ENCODE data around the gene SLC4A11.

The SLC4A11 gene

DNA sequence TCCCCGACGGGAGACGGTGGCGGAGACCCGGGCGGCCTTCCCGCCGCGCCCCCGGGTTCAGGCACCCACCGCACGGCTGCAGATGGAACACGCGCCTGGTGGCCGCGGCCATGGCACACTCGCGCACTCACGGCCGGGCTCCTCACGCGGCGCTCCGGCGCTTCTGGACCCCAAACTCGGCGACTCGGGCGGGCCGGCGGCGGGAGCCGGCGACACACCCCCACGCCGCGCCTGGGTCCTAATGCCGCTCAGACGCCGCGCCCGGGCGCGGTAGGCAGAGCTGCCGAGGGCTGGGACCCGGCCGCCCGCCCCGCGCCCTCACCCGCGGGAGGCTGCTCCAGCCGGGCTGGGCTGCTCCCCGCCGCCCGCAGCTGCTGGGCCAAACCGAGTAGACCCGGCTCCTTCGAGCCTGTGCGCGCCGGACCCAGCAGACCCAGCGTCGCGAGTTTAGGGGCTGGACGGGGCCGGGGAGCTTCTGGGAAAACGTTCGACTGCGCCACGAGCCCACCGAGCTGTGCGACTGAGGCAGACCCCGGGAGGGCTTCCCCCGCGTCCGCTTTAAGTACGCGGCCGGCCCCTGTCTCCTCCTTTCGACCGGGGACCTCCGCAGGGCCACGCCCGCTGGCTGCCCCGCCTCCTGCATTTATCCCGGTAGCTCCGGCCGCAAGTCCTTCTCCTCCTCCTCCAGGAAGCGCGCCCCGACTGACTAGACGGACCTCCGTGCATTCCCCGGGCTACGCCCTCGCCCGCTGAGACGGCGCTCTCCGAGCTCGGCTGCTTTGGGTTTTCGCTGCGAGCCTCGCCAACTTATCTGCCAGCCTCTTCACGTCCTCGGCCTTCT is at the start of gene SLC4A11:
Gene SLC4A11 (minus strand): TSS at position 165 of the 841 bp plus-strand sequence. CDS start 53 bp downstream, at position 112.
- peak; percentile 85 for DNase-seq

DNA sequence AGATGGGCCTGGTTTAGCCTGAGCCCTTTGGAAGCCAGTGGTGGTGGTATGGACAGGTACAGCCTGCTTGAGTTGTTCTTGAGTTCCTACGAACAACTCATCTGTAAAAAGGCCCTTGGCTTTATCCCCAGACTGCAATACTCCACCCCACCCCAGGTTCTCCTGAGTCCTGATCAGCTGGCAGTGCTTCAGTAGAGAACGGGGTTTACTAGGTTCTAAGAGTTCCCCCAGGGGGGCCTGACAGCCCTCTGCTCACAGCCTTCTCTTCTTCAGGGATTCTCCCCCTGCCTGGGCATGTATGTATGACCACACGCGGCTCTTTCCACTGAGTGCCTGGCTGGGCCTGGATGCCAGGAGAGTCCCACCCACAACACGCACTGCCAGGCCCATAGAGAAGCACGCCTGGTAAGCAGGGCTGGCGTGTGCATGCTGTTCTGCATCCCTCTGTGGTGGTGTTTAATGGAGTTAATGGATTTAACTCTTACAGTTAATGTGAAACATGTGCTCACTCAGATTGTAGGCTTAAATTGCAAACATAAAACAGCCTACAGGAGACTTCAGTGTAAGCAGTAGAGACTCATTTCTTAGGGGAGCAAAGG is 44.3 kb upstream of the SLC4A11 start:
- no peak for DNase-seq

DNA sequence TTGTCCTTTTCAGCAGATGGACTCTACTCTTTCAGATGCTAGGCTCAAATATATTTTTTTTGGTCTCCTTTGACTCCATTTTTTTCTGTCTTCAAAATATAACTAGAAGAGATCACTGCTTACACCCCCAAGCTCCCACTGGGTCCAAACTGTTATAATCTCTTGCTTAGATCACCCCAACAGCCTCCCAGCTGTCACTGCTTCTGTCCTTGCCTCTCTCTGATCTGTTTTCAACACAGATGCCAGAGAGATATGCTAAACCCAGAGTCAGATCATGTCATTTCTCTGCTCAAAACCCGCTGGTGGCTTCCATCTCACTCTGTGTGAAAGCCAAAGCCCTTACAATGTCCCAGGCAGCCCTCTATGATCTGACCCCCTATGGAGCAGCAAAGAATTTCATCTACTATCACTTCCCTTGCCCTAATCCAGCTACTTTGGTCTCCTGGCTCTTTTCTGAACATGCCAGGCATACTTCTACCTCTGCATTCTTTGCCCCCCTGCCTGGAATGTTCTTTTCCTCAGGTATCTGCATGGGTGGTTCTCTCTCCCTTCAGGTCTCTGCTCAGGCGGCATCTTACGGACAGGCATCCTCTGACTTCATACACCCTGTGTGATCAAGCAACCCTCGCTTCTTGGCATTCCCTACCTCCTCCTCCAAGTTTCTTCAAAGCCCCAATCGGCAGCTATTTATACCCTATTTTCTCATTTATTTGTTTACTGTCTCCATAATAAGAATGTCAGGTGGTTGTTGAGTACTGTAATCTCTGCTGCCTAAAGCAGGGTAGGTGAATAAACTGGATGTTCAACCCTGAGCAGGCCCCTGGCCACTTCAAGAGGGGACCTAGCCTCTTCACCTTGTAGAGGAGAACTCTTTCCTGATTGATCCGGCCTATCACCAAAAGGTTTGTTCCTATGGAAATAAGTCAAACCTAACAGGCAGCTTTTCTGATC is 43.6 kb upstream of the SLC4A11 start:
- DNase-seq, result no peak

DNA sequence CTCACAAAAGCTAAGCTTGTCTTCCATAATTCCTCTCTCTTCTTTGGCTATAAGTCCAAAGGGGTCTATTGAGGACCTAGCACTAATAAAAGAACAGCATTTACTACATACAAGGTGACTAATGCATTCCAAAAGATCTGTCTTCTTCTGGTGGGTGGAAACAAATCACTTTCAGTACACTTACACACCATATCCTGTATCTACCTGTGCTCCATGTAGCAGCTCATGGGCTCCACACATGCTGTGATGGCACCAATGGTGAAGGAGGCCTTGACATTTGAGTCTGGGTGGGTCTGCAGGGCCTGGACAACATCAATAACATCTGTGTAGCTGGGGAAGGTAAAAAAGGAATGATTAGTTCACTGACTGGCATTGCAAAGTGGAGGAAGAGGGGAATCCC is 42.4 kb upstream of the SLC4A11 start:
- no peak for DNase-seq

DNA sequence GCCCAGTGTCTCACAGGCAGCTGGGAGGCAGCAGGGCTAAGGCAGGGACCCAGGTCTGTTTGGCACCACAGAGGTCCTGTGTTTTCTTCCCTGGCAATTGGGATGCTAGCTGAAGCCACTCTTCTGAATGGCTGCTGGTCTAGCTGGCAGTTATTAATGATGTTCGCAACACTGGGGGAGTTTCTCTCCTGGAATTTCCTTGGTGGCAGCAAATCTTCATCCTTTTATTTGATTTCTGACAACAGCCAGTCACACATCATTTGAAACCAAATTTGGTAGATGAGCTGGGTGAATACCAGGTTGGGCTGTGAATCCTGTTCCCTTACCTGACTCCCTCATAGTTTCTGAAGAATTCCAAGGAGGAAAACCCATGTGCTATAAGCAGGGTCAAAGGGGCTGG is 40.8 kb upstream of the SLC4A11 start:
- no peak for DNase-seq

DNA sequence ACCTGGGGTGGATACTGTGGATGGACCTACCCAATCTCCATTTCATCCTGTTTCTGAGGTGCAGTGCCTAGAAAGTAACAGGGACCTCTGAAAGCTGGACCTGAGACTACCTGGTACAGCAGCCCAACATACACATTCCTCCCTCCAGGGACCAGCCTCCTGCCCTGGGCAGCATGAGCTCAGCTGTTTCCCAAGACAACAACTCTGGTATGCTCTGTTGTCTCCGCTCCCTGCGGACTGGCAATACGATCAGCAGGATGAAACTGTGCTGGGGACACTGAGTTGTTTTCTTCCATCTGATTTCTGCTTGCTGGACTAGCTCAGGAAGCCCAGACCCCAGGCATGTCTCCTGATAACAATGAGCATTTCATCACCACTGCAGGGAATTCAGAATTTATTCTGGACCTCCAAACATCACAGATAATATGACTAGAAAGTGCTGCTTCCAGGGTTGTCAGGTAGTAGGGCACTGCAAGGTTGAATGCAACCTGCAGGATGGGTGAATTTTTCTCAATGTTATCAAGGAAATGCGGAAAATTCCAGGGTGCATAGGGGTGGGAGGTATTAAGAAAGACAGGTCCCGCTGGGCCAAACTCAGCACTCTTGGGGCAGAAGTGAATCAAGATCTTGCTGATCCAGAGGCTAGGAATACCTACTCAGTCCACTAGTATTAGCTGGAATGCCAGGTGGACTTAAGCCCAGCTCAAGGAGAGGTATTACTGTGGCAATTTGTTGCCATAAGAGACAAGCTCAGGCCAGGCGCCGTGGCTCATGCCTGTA is 38.9 kb upstream of the SLC4A11 start:
- no peak for DNase-seq

DNA sequence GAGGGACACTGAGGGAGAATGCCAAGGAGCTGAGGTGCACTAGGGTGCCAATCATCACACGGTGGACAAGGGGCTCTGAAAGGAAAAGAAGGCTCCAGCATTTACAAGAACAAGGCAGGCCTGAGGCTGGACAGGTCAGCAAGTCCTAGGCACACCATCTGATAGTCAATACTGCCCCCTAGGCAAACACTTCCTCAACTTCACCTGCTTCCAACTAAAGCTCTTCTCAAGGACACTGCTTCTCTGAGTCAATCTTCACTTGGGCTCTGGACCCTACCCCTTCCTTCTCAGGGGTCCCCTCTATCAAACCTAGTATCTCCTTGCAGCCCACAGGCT is 37.7 kb upstream of the SLC4A11 start:
- peak; percentile 7 for DNase-seq

DNA sequence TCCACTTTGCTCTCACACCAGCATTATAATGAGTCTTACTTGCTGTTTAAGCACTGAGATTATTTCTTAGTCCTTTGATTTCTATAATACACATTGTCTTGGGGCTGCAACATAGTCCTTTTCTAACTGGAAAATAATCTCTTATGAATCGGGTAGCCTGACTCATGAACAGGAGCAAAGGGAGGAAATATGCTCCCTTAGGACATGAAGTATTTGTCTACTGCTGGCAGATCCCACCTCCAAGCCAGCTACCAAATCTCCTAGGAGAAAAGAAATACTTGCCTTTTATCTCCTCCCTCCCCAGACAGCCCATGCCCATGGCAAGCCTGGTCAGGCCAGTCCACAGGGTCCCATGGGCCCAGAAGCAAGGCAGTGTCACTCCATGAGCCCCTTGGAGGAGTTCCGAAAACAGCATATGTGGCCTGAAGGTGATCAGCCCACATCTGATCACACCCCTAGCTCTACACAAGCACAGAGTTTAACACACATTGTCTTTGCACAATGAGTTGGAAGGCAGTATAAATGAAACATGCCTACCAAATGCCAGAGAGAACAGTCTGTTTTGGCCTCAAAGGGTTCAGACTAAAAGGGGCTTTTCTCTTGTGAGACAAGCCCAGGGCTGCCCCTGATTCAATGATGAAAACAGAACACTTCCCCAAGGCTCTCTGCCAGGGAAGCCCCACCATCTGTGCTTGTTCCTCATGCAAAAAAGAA is 37.1 kb upstream of the SLC4A11 start:
- DNase-seq, result no peak

DNA sequence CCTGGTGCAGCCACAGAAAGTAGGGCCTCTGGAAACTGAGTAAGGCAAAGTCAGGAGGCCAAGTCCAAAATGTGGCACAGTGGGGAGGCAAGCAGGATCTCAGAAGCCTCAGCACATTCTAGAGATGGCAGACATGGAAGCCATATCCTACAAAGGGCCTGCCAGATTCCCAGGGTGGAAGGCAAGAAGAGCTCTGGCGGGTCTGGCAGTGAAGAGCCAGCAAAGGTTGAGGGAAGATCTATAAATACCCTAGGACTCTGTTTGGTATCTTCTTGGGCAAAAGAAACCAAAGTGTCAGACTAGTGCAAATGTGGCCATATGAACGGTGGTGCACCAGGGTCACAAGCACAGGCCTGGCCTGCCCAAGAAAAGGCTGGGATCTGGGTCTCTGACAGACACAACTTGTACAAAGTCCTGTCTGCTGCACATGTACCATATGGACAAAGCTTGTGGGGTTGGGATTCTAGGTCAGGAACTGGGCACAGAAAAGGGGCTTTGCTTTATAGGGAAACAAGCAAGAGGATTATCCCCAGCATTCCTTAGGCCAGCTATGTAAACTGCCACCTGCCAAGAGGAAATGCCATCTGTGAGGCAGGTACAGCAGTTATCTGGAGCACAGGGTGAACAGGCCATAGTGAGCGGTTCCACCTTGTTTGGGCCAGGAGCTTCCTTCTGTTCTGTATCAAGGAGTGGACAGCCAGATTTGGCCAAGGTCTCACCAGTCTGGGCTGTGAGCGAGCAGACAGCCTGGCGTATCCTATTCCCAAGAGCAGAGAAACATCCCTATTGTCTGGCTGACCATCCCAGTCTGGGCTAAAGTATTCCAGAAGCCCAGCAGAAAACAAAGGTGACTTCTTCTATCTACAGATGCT is 36.3 kb upstream of the SLC4A11 start:
- DNase-seq, result no peak

DNA sequence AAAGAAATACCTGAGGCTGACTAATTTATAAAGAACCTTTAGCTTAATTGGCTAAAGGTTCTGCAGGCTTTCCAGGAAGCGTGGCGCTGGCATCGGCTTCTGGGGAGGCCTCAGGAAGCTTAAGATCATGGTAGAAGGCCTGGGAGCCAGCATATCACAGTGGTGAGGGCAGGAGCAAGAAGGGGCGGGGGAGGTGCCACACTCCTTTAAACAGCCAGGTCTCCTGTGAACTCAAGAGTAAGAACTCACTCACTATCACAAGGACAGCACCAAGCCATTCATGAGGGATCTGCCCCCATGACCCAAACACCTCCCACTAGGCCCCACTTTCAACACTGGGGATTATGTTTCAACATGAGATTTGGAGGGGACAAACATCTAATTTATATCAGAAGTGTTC is 34.4 kb upstream of the SLC4A11 start:
- no peak for DNase-seq

DNA sequence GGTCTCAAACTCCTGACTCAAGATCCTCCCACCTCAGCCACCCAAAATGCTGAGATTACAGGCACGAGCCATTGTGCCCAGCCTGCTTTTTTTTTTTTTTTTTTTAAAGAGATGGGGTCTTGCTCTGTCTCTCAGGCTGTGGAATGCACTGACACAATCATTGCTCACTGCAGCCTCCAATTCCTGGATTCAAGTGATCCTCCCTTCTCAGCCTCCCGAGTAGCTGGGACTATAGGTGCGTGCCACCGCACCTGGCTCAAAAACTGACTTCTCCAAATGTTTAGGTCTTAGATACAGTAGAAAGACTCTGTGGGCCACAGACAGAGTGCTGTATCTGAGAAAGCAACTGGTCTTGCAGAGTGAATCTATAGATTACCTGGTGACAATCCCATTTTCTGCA is 31.1 kb upstream of the SLC4A11 start:
- DNase-seq, result no peak

DNA sequence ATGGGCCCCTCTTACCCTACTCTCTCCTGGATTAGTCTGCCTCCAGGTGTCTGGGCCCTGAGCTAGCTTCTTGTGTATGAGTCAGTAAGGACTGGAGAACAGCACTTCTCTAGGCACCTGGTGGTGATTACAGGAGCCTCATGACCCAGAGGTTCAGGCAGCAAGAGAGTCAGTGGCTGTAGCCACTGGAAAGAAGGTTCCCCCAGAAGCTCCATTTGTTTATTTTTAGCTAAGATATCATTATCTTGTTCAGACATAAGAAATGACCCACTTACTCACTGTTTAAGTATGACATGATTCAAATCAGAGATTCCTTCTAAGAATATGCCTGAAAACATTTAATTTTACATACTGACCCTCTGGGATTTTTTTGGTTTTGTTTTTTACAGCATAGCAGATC is 23.6 kb upstream of the SLC4A11 start:
- DNase-seq, result no peak

DNA sequence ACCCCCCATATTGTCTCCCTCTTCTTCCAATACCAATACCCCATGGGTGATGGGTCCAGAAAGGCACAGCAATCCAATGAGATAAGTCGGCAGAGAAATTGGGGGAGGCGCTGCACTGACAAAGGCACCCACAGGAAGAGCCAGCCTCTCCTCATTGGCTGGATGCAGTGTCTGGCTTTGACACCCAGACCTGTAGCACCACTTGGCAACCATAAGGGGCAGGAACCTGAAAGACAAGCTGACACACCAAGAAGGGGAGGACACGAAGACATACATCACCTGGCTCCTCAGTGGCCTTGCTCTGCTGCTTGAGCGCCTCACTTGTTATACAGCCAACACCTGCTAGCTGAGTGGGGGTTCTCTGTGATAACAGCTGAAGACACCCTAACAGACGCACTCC is 19.4 kb upstream of the SLC4A11 start:
- no peak for DNase-seq

DNA sequence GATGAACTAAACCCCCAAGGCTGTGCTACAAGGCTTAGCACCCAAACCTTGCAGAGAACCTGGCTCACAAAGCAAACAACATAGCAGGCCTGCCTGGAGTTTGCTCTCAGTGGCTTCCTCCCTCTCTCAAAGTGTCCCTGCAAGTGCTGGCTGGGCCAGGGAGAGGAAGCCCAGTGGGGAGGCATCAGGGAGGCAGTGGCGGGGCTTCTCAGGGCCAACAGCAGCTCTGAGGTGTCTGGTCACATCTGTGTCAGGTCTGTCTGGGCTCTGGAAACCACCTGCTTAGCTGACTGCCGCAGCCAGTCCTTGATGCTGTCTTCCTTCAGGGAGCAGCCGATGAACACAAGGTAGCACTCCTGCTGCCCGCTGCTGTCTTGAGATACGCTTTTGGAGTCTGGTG is 16.7 kb upstream of the SLC4A11 start:
- no peak for DNase-seq

DNA sequence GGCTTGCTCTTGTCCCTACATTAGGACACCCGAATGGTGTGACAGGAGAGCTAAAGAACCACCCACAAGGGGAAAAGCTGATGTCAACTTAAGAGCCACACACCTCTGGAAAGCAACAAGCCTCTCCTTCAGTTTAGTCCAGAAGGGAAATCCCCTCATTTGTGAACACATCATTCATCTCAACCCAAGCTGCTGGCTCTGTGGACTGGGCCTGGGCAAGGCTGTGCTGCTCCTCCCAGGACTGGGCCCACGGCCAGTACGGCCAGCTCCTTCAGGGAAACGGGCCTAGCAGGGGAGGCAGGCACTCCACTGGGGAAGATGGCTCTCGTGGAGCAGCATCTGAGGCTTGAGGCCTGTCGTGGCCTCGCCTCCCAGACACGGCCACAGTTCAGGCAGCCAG is 12.8 kb upstream of the SLC4A11 start:
- DNase-seq, result no peak

DNA sequence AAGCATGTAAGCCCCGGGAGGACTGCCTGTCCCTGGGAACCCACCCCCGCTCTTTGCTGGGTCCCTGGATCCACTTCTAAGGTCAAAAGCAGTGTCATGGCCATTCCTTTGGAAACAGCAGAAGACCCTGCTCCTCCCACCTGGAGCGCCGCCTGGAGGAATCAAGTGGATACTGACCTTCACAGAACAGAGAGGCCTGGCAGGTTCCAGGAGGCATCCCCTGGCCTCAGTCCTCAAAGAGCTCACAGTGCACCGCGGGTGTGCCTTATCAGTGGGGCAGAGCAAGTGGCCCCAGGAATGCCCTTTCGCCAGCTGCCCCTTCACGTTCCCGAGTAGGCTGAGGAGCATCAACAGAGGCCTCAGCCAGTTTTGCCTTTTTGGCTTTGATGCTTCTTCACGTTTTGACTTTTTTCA is 11.1 kb upstream of the SLC4A11 start:
- DNase-seq, result peak; percentile 46

DNA sequence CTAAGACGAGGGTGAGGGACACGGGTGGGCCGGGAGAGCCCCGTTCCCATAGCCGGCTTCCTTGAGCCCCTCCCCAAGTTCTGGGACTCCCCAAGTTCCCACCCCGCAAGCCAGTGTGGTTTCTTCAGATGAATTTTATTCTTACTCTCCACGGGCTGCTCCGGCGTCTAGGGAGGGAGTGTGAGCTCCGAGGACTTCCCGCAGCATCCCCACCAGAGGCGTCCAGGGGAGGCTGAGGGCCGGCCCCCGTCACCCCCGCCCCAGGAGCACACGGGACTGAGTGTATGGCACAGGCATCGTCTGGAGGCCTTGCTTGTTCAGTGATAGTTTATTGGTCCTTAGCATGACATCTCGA is 10.0 kb upstream of the SLC4A11 start:
- DNase-seq, result no peak

DNA sequence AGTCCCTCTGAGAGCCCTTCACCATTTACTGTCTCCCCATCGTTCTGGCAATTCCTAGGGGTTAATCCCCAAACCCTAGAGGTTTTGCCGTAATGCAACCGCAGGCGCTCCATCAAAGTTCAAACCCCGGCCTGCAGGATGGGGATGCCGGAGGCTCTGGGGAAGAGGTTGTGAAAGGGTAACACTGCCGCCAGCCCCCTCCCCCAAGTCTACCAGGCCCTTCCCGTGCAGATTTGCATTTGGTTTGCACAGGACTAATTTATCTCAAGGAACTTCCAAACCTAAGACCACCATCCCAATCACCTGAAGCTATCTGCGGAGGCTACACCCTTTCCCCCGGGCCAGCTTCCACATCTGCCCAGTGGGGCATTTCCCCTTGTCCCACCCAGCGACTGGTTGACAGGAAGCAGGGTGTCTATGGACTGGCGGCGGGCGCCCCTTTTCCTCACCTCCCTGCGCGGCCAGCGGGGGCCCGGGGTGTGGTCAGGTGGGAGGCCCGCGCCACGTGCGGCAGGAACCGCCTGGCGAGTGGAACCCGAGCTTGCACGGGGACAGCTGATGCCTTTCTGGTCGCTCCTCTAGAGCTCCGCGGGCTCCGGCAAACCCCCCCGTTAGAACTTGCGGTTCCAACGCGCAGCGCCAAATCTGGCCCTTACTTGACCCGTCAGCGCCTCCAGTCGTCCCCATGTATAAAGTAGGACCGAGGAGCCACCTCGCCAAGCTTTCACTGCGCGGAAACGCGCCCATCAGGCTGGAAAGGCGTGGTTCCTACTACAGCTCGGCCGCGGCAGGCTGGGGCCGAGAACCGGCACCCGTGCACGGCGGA is 9.4 kb upstream of the SLC4A11 start:
- DNase-seq, result peak; percentile 14

DNA sequence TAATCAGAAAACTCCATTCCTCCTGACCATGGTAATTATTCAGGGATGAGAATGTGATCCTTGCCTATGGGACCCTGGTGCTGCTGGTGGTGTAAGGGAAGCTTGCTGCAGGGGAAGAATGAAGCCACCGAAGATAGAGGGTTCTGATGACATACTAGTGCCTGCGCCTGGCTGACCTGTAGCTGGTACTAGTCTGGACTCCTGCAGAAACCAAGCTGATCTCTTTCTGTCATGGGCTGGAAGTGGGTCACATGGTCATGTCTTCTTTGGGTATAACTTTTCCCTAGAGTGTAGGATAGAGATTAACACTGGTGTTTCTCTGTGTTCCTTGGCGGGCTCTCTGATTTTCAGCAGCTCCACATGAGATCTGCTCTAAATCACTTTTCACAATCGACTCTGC is 8.6 kb upstream of the SLC4A11 start:
- no peak for DNase-seq

DNA sequence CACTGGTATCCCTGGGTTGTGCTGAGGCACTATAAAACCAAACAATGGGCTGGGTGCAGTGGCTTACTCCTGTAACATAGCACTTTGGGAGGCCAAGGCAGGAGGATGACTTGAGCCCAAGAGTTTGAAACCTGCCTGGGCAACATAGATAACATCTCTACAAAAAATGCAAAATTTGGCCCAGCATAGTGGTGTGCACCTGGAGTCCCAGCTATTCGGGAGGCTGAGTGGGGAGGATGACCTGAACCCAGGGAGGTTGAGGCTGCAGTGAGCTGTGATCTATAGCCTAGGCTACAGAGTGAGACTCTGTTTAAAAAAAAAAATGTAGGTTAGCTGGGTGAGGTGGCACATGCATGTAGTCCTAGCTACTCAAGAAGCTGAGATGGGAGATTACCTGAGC is 7.7 kb upstream of the SLC4A11 start:
- no peak for DNase-seq

Measured in NCI-H510A (cell line).